ENCODE measurements around the gene LMNA. TPM values are rescaled to one million over a fixed set of nuclear protein-coding genes. Genes with fewer than 3 reads are reported as not detected.

The LMNA gene
- total RNA-seq, 1 experiment from 2014 or later, result 580 TPM

DNA sequence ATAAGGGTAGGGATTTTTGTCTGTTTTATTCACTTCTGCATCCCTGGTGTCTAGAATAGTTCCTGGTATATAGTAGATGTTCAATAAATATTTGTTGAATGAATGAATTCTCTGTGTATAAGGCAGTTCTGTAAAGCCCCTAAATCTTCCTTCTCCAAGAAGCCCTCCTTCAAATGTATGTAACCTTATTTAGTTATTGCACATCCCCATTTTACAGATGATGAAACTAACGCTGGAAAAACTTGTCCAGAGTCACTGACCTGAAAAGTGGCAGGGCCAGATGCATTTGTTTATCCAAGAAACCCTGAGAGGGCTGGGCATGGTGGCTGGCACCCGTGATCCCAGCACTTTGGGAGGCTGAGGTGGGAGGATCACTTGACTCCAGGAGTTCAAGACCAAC, 4.3 kb upstream of the LMNA start:
- DNase-seq, result no peak
- H3F3A ChIP-seq (ENCODE audit: insufficient read depth, low read depth), result peaks cover 32% of the 10 kb centered on the region
- peaks cover 77% of the 10 kb centered on the region for H3K4me1 ChIP-seq (replicated peaks; ENCODE audit: insufficient read depth)
- intact Hi-C loops (cut with micrococcal nuclease; ENCODE audit: unreplicated experiment), result no loop called here
- ChIA-PET CTCF (no interaction called here), POLR2A (ENCODE audit: unreplicated experiment) (no interaction called here)
- no TSS peak for BruUV-seq (replicated peaks)
- no peak overlapping the region for H3K27ac ChIP-seq
- no peak overlapping the region for H3K4me2 ChIP-seq
- H2AFZ ChIP-seq, result no peak overlapping the region
- no peaks in the 10 kb centered on the region for H3K9me3 ChIP-seq (ENCODE audit: insufficient read depth, low read depth)
- H3K27me3 ChIP-seq (ENCODE audit: insufficient read depth, low read depth), result no peaks in the 10 kb centered on the region
- H4K20me1 ChIP-seq (ENCODE audit: insufficient read depth), result peaks cover 6% of the 10 kb centered on the region; the same call in 1 of the 2 replicates
- H3K9me2 ChIP-seq (ENCODE audit: insufficient read depth), result no peaks in the 10 kb centered on the region
- TF ChIP-seq, protein P1, sequence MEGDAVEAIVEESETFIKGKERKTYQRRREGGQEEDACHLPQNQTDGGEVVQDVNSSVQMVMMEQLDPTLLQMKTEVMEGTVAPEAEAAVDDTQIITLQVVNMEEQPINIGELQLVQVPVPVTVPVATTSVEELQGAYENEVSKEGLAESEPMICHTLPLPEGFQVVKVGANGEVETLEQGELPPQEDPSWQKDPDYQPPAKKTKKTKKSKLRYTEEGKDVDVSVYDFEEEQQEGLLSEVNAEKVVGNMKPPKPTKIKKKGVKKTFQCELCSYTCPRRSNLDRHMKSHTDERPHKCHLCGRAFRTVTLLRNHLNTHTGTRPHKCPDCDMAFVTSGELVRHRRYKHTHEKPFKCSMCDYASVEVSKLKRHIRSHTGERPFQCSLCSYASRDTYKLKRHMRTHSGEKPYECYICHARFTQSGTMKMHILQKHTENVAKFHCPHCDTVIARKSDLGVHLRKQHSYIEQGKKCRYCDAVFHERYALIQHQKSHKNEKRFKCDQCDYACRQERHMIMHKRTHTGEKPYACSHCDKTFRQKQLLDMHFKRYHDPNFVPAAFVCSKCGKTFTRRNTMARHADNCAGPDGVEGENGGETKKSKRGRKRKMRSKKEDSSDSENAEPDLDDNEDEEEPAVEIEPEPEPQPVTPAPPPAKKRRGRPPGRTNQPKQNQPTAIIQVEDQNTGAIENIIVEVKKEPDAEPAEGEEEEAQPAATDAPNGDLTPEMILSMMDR (conservative IDR thresholded peaks at IDR 0.05), result no peak
- TF ChIP-seq EZH2 (IDR thresholded peaks at IDR 0.05; ENCODE audit: low read depth), result no peak
- H3K4me3 ChIP-seq, result no peak overlapping the region
- H3K36me3 ChIP-seq (ENCODE audit: low read depth), result no peaks in the 10 kb centered on the region
- peaks cover 7% of the 10 kb centered on the region for H3K79me2 ChIP-seq (ENCODE audit: low read depth)

DNA sequence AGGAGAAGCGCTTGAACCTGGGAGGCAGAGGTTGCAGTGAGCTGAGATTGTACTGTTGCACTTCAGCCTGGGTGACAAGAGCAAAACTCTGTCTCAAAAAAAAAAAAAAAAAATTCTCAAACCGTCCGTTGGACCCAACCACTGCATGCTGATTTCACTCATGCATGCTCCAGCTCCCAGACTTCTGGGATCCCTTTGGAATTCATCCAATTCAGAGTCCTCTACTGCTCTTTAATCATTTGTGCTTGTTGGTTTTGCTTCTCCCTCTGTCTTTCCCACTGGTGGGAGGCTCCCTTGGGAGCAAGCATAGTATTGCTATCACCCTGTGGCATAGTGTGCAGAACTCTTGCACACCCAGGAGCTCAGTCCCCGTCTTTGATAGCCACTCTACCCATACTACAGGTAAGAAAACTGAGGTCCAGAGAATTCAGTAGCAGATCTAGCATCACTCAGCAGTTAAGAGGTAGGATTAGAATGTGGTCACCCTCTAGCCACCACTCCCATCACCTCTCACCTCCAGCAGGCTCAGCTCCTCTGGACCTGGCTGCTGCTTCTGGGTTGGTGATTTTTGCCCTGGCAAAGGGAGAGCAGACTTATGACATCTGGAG, 3.1 kb upstream of the LMNA start:
- intact Hi-C loops (cut with micrococcal nuclease; ENCODE audit: unreplicated experiment), result no loop called here
- H2AFZ ChIP-seq, result no peak overlapping the region
- no peaks in the 10 kb centered on the region for H3K9me3 ChIP-seq (ENCODE audit: insufficient read depth, low read depth)
- H3K4me2 ChIP-seq, result no peak overlapping the region
- no peaks in the 10 kb centered on the region for H3K9me2 ChIP-seq (ENCODE audit: insufficient read depth)
- no peak for DNase-seq
- H3K4me1 ChIP-seq (replicated peaks; ENCODE audit: insufficient read depth), result peaks cover 65% of the 10 kb centered on the region
- ChIA-PET POLR2A (ENCODE audit: unreplicated experiment) (no interaction called here), CTCF (interaction anchor here (0.8 kb wide), 1 partner anchor 11 kb away, joined by 8 read pairs; no protein-coding TSS in a partner anchor)
- peaks cover 16% of the 10 kb centered on the region for H4K20me1 ChIP-seq (ENCODE audit: insufficient read depth)
- no peak for TF ChIP-seq EZH2 (IDR thresholded peaks at IDR 0.05; ENCODE audit: low read depth)
- TF ChIP-seq, protein P1 (conservative IDR thresholded peaks at IDR 0.05), result no peak
- BruUV-seq (replicated peaks), result no TSS peak
- H3K36me3 ChIP-seq (ENCODE audit: low read depth), result no peaks in the 10 kb centered on the region
- H3K27me3 ChIP-seq (ENCODE audit: insufficient read depth, low read depth), result no peaks in the 10 kb centered on the region
- peaks cover 23% of the 10 kb centered on the region for H3F3A ChIP-seq (ENCODE audit: insufficient read depth, low read depth)
- H3K4me3 ChIP-seq, result no peak overlapping the region
- no peak overlapping the region for H3K27ac ChIP-seq
- peaks cover 19% of the 10 kb centered on the region for H3K79me2 ChIP-seq (ENCODE audit: low read depth)

DNA sequence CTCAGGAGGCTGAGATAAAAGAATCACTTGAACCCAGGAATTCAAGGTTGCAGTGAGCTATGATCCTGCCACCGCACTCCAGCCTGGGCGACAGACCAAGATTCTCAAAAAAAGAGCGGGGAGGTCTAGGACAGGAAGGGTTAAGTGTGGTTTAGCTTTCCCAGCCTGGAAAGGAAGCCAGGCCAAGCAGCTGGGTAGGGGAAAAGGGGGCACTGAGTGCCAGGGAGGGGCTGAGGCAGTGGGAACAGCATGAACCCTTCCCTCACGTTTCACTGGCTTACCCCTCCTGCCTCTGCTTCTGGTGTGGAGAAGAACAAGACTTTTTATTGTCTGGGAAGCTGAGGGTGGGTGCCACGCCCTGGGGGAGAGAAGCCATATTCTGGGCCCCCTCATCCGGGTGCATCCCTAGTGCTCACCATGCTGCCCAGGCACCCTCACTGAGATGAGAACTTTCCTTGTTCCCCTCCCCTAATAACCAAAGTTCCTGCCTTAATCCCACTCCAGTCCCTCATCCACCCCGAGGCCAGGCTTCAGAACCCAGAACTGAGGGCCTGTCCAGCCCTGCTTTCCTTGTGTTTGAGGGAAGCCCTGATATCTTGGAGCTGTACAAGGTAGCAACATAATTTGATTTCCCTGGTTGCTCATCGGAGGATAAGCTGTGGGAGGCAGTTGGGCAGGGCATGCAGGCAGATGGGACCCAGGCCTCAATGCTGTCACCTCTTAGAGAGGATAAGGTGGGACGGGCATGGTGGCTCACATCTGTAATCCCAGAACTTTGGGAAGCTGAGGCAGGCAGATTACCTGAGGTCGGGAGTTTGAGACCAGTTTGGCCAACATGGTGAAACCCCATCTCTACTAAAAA, 2.0 kb upstream of the LMNA start:
- no peak overlapping the region for H3K27ac ChIP-seq
- no peak overlapping the region for H2AFZ ChIP-seq

More for the DNA sequence above, 2.0 kb upstream of the LMNA start:
- Histone ChIP-seq H3K27me3 (ENCODE audit: insufficient read depth, low read depth) (no peaks in the 10 kb centered on the region), H3K9me3 (ENCODE audit: insufficient read depth, low read depth) (no peaks in the 10 kb centered on the region), H3F3A (ENCODE audit: insufficient read depth, low read depth) (peaks cover 27% of the 10 kb centered on the region), H3K79me2 (ENCODE audit: low read depth) (peaks cover 30% of the 10 kb centered on the region), H3K36me3 (ENCODE audit: low read depth) (no peaks in the 10 kb centered on the region), H3K4me2 (no peak overlapping the region), H3K4me1 (replicated peaks; ENCODE audit: insufficient read depth) (peaks cover 65% of the 10 kb centered on the region), H3K9me2 (ENCODE audit: insufficient read depth) (no peaks in the 10 kb centered on the region), H4K20me1 (ENCODE audit: insufficient read depth) (peaks cover 27% of the 10 kb centered on the region), H3K4me3 (no peak overlapping the region)
- no peak for DNase-seq
- no TSS peak for BruUV-seq (replicated peaks)
- intact Hi-C loops (cut with micrococcal nuclease; ENCODE audit: unreplicated experiment), result no loop called here
- TF ChIP-seq EZH2 (IDR thresholded peaks at IDR 0.05; ENCODE audit: low read depth), result no peak
- TF ChIP-seq, protein P1 (conservative IDR thresholded peaks at IDR 0.05), result no peak
- ChIA-PET POLR2A (ENCODE audit: unreplicated experiment) (interaction anchor here (0.6 to 0.7 kb wide), 2 partner anchors 345 to 811 kb away, joined by 3 to 5 read pairs; no protein-coding TSS in a partner anchor), CTCF (interaction anchor here (1.2 kb wide), 1 partner anchor 16 kb away, joined by 5 read pairs; no protein-coding TSS in a partner anchor)

All from PC-9 (cell line).